HG03135 (cell line): ENCODE data around the gene MORN5.

Source experiments
- ATAC-seq: cut with Tn5 transposase; IDR thresholded peaks from one replicate; pipeline ENCODE4 v1.9.1; 2021; ENCODE audit warnings: mild to moderate bottlenecking, moderate library complexity; ENCODE audit not compliant: unreplicated experiment

The MORN5 gene

GRCh38 chr9:122213589-122214413 lies 54.1 kb downstream of the MORN5 start:
- no peak for ATAC-seq

- ATAC-seq = no peak
Measured at GRCh38 chr9:122214507-122214906, 54.8 kb downstream of the MORN5 start.

- no peak for ATAC-seq
Measured at GRCh38 chr9:122215663-122216062, 56.0 kb downstream of the MORN5 start.

- no peak for ATAC-seq
Measured at GRCh38 chr9:122216138-122216797, 56.6 kb downstream of the MORN5 start.

- no peak for ATAC-seq
Measured at GRCh38 chr9:122216798-122217418, 57.2 kb downstream of the MORN5 start.

- no peak for ATAC-seq
Measured at GRCh38 chr9:122217640-122218039, 57.9 kb downstream of the MORN5 start.

GRCh38 chr9:122218071-122218934 lies 58.6 kb downstream of the MORN5 start:
- no peak for ATAC-seq

- ATAC-seq = no peak
Measured at GRCh38 chr9:122218935-122219855, 59.5 kb downstream of the MORN5 start.

- ATAC-seq = no peak
Measured at GRCh38 chr9:122219856-122220672, 60.4 kb downstream of the MORN5 start.

- no peak for ATAC-seq
Measured at GRCh38 chr9:122220673-122221182, 61.0 kb downstream of the MORN5 start.

GRCh38 chr9:122221183-122221811 lies 61.6 kb downstream of the MORN5 start:
- no peak for ATAC-seq

- no peak for ATAC-seq
Measured at GRCh38 chr9:122222791-122223190, 63.1 kb downstream of the MORN5 start.

GRCh38 chr9:122223435-122223834 lies 63.7 kb downstream of the MORN5 start:
- no peak for ATAC-seq

- ATAC-seq = no peak
Measured at GRCh38 chr9:122225312-122226141, 65.8 kb downstream of the MORN5 start.

- ATAC-seq = no peak
Measured at GRCh38 chr9:122226142-122226757, 66.5 kb downstream of the MORN5 start.

GRCh38 chr9:122226758-122227574 lies 67.3 kb downstream of the MORN5 start:
- no peak for ATAC-seq
